Type B pancreatic cell (in vitro differentiated cells): ENCODE data around the gene DUSP15. TPM values are rescaled to one million over a fixed set of nuclear protein-coding genes. Genes with fewer than 3 reads are reported as not detected.
A peak's percentile ranks its signal among the peaks of the same experiment; 100 is the strongest.

ENCODE experiments used
- DNase-seq: peaks from one replicate; pipeline ENCODE4 v3.0.0; 2021; ENCODE audit warnings: mixed read lengths; ENCODE audit not compliant: unreplicated experiment; ENCODE audit errors: extremely low spot score
- H3K27ac Mint-ChIP-seq: 2 replicates; pipeline ENCODE4 v1.8.0; 2021; ENCODE audit warnings: mild to moderate bottlenecking, mixed read lengths
- H3K27me3 Mint-ChIP-seq: 2 replicates; pipeline ENCODE4 v1.8.0; 2021; ENCODE audit warnings: mixed read lengths
- H3K36me3 Mint-ChIP-seq: 2 replicates; pipeline ENCODE4 v1.8.0; 2021; ENCODE audit warnings: mixed read lengths
- H3K4me1 Mint-ChIP-seq: one replicate; pipeline ENCODE4 v1.8.0; 2021; ENCODE audit warnings: mixed read lengths; ENCODE audit not compliant: unreplicated experiment
- H3K4me3 Mint-ChIP-seq: 2 replicates; pipeline ENCODE4 v1.8.0; 2021; ENCODE audit warnings: mild to moderate bottlenecking, mixed read lengths
- H3K9me3 Mint-ChIP-seq: 2 replicates; pipeline ENCODE4 v1.8.0; 2021; ENCODE audit warnings: mixed read lengths
- CTCF ChIP-seq: fragments of 200-600 bp; sonication (generic); conservative IDR thresholded peaks from 2 replicates; pipeline ENCODE4 v1.5.0; 2021; ENCODE audit warnings: antibody characterized with exemption, mild to moderate bottlenecking
- total RNA-seq: library from RNA; stranded (reverse); gene quantifications from 2 replicates; pipeline ENCODE4 v1.2.1, GENCODE V29; 2021; ENCODE audit warnings: low replicate concordance

DUSP15 gene
- total RNA-seq, 1 donor from 2014 or later: 9.1 TPM

- H3K27ac Mint-ChIP-seq: no peak overlapping the region
- DNase-seq: no peak
- no peaks in the 10 kb centered on the region for H3K36me3 Mint-ChIP-seq
- H3K9me3 Mint-ChIP-seq: peaks cover 5% of the 10 kb centered on the region
- TF ChIP-seq CTCF: no peak
- peaks cover 19% of the 10 kb centered on the region for H3K4me1 Mint-ChIP-seq
- peaks cover 2% of the 10 kb centered on the region for H3K27me3 Mint-ChIP-seq
- no peak overlapping the region for H3K4me3 Mint-ChIP-seq
Measured at GRCh38 chr20:31915491-31916280, 45.4 kb upstream of the DUSP15 start.

GRCh38 chr20:31914170-31914569 lies 43.8 kb upstream of the DUSP15 start:
- H3K9me3 Mint-ChIP-seq: peaks cover 5% of the 10 kb centered on the region
- H3K27ac Mint-ChIP-seq: peak overlapping the region; percentile 94

GRCh38 chr20:31913431-31914157 lies 43.3 kb upstream of the DUSP15 start:
- no peak for TF ChIP-seq CTCF
- Mint-ChIP-seq H3K4me1 (peaks cover 19% of the 10 kb centered on the region), H3K9me3 (peaks cover 5% of the 10 kb centered on the region), H3K4me3 (no peak overlapping the region), H3K27ac (peak overlapping the region; percentile 4), H3K27me3 (no peaks in the 10 kb centered on the region), H3K36me3 (no peaks in the 10 kb centered on the region)
- no peak for DNase-seq

More at GRCh38 chr20:31914170-31914569, 43.8 kb upstream of the DUSP15 start:
- no peak for TF ChIP-seq CTCF
- Mint-ChIP-seq H3K4me3 (no peak overlapping the region), H3K4me1 (peaks cover 19% of the 10 kb centered on the region), H3K36me3 (no peaks in the 10 kb centered on the region), H3K27me3 (no peaks in the 10 kb centered on the region)
- no peak for DNase-seq

GRCh38 chr20:31910071-31910803 lies 39.9 kb upstream of the DUSP15 start:
- no peak for DNase-seq
- no peaks in the 10 kb centered on the region for H3K27me3 Mint-ChIP-seq
- H3K4me3 Mint-ChIP-seq: no peak overlapping the region
- peaks cover 5% of the 10 kb centered on the region for H3K9me3 Mint-ChIP-seq
- H3K36me3 Mint-ChIP-seq: no peaks in the 10 kb centered on the region
- peaks cover 11% of the 10 kb centered on the region for H3K4me1 Mint-ChIP-seq
- H3K27ac Mint-ChIP-seq: no peak overlapping the region
- TF ChIP-seq CTCF: no peak

GRCh38 chr20:31909253-31910070 lies 39.1 kb upstream of the DUSP15 start:
- H3K4me1 Mint-ChIP-seq: peaks cover 7% of the 10 kb centered on the region
- no peak for DNase-seq
- no peak overlapping the region for H3K27ac Mint-ChIP-seq
- H3K27me3 Mint-ChIP-seq: no peaks in the 10 kb centered on the region
- no peak overlapping the region for H3K4me3 Mint-ChIP-seq
- H3K9me3 Mint-ChIP-seq: no peaks in the 10 kb centered on the region
- TF ChIP-seq CTCF: no peak
- H3K36me3 Mint-ChIP-seq: no peaks in the 10 kb centered on the region
